HG03108 (cell line): Measurements from ENCODE around the gene GPAM.

Experiments
- ATAC-seq: cut with Tn5 transposase; IDR thresholded peaks from one replicate; pipeline ENCODE4 v1.9.1; 2021; ENCODE audit warnings: moderate library complexity; ENCODE audit not compliant: unreplicated experiment

GPAM gene

DNA sequence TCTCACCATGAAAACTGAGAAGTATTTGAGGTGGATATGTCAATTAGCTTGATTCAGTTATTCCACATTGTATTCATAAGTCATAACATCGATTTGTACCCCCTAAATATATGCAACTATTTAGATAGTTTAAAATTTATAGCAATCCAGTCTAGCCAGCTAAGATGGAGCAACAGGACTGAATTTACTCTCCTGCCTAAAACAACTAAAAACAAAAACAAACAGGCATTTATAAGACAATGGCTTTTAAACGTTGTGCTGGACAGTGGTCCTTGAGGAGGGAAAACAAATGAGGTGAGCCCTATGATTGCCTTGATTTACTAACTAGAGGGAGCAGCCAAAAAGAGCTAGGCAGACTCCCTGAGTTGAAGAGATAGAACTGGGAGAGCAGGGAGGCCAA is 814 bp upstream of the GPAM start:
- no peak for ATAC-seq

DNA sequence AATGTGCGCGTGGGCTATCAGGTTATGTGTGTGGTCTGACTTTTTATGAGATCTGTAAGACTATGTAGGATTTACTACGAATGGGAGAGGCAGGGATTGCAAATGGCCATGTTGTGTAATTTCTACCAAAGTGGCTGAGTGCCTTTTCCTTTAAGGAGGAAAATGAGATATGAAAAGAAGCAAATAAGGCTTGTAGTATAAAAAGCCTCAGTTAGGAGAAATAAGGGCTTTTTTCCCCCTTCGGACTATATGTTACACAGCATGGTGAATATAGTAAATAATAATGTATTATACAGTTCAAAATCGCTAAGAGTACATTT is 447 bp upstream of the GPAM start:
- ATAC-seq: no peak

DNA sequence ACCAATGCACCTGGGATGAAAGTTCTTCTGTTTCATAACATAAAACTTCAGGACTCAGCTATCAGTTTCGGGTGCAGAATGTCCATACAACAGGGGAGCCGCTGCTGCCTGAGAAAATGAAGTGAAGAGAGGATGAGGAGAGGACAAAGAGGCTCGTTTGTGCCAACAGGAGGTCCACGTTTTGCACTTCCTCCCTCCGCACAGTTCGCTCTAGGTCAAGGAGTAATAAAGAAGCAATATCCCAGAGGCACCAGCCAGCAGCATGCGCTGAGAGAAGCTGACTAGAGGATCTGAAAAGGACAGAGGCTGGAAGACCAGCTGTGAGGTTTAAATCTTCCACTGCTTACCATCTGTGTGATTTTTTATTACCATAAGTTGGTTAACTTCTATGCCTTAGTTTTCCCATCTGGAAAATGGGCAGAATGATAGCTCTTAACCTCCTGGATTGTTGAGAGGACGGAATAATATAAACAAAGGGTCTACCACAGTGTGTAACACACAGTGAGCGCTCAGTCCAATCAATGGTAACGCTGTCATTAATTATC is 709 bp downstream of the GPAM start:
- ATAC-seq: no peak

DNA sequence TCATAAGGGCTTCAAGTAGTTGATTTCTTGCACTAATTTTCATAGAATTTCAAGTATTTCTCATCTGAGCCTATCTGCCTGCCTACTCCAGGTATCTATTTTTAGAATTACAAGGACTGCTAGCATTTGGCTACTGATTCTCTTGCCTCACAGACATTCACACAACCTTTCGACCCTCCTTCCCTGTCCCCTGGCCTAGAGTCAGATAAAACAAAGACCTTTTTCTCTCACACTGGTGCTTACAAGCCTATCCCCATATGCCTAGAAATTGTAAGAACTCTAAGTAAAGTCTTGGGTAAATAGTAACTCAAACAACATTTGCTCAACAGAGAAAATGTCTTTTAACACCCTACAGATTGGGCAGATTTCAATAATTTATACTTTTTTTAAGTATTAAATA is 6.3 kb downstream of the GPAM start:
- ATAC-seq: no peak

DNA sequence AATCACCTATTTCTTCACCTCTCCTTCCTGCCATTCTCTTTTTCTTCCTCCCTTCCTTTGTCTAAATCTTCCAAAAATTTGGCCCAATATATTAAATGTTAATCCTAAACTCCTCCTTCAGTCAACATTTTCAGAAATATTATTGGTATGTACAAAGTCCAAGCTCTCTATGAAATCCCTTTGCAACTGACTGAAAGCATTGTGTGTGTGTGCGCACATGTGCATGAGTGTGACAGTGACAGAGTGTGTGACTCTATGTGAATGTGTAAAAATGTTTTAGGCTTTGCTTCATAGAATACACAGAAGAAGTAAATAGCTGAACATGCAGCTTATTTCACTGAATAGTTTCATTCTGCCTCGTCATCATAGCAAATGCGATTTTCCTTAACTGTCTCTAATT is 7.0 kb downstream of the GPAM start:
- no peak for ATAC-seq

DNA sequence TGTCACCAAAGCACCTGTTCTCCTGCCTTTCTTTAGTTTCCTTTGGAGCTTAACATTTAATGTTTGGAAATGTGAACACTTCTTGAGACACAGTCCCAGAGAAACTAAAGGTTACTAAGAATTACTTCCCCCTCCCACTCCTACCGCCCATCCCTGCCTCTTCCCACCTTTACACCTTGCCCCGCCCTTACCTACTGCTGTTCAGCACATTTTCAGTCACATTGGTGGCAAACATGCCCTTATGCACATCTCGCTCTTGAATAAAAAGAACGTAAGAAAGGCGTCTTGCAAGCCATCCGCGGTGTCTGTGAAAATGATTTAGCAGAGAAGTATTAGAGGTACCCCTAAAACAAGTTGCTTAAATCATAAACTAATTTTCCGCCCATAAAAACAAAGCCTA is 8.2 kb downstream of the GPAM start:
- ATAC-seq: no peak

- no peak for ATAC-seq
These were observed 10.4 kb downstream of the GPAM start for GRCh38 chr10:112173206-112173605.

DNA sequence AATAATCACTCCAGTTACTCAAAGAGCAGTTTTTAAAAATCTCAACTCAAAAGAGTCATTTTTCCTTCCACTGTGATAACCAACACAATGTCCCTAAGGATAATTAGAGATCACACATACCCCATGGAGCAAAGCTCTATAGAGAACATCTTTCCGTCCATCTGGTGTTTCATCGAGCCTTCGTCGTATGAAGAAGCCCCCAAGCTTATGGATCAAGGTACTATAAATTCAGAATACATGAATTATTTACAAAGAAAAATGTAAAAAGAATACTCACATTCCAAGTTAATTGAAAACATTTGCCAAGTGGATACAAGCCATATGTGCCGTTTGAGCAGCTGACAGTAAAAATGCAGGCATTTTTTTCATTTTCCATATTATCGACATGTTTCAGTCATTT is 14.8 kb downstream of the GPAM start:
- ATAC-seq: no peak

GRCh38 chr10:112166800-112167199 is 16.8 kb downstream of the GPAM start:
- ATAC-seq: no peak

DNA sequence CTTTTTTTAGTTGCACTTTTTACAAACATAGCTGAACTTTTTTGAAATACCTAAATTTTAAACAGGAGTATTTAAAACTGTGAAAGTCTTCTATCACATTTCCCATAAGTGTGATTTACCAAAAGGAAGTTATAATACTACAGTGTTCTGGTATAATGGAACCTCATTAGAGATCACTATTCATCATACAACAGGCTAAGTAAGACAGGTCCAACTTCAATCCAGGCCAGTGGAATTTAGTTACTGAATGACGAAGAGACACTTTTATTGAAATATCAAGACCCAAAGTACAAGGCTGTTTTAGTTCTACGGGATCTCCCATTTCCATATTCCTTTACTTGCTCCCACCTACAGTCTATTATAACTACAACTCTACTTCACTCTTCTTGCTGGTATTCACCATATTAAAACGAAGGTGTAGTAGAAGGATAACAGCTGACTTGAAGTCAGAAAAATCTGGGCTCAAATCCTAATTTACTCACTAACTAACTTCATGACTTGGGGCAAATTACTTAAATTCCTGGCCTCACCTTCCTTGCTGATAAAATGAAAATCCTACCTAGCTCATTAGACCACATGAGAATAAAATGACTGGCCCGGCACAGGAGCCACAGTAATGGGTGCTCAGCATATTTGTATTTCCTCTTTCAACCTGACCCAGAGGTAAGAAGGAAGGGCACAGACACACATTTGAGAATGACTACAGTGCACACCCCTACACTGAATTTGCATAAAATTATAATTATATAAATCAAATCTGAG is 21.6 kb downstream of the GPAM start:
- ATAC-seq: no peak

DNA sequence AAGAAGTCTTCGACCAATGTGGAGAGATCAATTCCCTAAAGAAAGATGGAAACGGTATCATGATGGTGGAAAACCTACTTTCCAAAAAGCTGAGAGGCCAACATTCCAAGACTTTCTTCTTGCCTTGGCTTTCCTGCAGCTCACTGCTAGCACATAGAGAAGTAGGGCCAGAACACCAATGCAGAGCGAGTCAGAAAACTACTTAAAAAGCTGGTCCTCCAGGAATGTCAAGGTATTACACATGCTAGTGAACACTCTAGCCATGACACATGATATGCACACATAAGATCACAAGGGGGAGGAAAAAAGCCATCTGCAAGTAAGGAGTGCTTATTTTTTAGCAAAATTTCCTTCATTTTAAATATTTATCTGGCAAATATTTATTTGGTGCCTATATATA is 22.7 kb downstream of the GPAM start:
- ATAC-seq: no peak

- ATAC-seq: no peak
These were observed 24.1 kb downstream of the GPAM start for GRCh38 chr10:112159469-112159868.

DNA sequence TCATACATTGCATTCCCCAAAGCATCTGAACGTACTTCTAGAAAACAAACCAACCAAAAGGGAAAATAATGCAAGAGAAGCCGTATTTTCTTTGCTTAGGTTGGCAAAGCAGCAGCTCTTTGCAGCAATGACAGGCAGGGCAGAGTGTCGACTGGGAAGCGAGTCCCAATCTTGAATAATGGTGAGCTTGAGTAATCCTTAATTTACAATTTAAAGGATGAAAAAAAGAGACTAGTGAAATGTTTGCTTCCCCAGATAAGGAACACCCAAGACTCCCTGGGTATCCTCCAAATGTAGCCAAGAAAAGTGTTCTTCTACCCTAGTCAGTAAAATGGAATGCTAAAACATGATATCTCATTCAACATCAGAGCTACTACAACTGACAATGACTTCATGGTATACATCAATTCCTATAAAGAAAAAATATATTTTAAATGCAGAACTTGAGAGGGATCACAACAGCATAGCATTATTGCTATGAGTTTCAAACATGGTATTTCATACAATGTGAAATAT is 32.0 kb downstream of the GPAM start:
- no peak for ATAC-seq

DNA sequence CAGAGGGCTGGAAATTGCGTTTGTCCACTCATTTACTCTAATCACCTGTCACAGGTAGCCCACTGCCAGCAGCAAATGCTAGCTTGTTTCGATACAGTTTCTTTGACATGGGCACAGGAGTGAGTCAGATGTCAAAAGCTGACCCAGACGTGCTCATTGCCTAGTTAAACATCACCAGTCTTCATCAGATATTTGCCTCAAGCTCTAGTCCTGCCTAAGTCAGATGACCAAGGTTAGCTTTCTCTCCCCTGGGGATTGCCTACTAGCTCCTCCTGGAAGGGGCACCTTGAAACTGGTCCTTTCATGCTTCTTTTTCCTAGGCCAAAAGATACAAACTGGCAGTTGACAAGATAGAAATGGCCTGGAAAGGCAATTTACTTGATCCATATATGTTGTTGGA is 35.2 kb downstream of the GPAM start:
- no peak for ATAC-seq

DNA sequence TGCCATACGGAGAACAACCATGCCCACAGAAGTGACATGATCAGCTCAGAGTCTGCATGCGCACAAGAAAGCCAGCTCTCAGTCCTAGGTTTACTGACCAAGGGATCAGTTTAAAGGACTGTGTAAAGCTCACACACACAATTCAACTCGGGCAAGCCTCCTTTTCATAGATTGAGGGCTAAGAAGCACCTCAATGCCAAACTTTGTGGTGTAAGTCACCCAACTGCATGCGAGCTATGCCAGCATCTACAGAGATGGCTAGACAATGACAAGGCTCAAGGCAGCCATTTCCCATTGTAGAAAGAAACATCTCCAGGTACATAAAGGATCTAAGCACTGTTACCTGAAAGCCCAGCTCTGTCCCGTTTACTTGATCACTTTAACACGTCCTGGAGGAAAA is 36.8 kb downstream of the GPAM start:
- ATAC-seq: no peak

GRCh38 chr10:112145263-112145662 is 38.3 kb downstream of the GPAM start:
- ATAC-seq: no peak

- ATAC-seq: no peak
These were observed 40.1 kb downstream of the GPAM start for GRCh38 chr10:112143420-112143819.

- no peak for ATAC-seq
These were observed 42.3 kb downstream of the GPAM start for GRCh38 chr10:112141292-112141691.

DNA sequence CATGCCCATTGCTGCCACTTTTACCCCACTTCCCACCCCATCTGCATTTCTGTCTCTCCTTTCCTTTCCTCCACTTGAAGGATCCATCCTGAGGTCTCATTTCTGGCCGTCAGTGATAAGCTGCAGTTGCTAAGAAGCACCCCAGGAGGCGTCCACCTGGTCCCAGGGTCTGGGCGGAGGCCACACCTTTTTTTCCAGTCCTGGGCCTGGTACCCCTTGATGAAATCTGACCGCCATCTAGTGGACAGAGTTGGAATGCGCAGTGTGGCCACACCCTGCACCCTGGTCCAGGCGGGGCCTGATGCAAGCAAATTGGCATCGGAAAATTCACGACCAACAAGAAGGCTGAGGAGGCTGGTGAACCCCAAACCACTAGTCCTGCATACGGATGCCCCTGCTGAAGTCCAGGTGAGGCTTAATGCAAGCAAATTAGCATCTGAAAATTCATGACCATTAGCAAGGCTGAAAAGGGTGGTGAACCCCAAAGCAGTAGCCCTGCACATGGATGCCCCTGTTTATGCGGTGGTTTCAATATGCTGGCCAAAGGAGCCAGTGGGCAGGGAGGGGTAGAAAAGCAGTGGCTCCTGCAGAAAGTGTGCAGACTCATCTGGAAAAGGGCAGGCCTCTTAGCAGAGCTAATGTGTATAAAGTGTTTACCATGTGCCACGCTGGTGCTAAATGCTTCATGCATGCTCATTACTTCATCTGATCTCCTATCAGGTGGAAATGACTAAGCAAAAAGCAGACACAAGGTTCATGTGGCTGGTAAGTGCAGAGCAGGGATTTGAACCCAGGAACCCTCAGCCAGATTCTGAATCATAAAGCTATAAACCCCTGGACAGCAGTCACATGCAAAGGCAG is 43.2 kb downstream of the GPAM start:
- peak; percentile 98 for ATAC-seq

GRCh38 chr10:112139176-112139575 is 44.4 kb downstream of the GPAM start:
- no peak for ATAC-seq

DNA sequence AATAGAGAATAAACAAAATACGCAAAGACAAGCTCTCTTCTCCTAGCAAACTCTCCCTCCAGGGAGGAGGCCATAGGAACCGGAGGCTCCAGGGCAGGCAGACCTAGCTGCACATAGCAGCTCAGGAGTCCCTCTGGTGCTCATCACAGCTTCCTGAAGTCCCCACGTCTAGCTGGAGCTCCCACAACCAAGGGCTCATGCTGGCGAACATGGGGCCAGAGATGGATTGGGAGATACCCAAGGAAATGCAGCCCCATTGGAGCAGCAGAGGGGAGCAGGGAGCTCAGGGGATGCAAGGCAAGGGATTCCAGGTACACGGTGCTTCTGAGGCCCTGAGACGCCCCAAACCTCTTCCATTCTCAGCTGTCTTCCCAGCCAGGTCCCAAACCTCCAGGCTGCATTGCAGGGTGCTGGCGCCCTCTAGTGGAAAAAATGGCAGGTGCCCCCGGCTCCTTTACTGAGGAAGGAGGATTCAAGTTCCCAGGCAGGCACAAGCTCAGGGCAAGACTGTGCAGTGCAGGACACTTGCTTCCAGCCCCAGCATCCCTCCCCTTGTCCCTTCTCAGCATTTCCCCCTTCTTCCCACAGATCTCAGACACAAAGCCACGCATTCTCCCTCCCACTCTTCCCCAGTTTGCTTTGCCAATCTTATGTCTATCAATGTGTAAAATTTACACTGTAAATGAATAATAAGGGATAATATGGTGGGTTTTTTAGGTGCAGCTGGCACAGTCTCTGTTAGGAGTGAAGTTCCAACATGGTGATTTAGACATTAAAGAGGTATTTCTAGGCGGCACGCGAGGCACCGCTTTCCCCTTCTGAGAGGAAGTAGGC is 46.2 kb downstream of the GPAM start:
- ATAC-seq: no peak
